CD4-positive, alpha-beta T cell treated with Interleukin-6 for 4 hours (primary cell): ENCODE measurements around the gene MVB12B.
"Not testable (repeated sequence)": the region's sequence is repeated elsewhere in the genome, so short reads cannot be mapped to it uniquely, and the experiment has no call there.

Experiments
- DNase-seq: peaks from one replicate; pipeline ENCODE4 v3.0.0-alpha.2; 2020; ENCODE audit warnings: mixed read lengths

The MVB12B gene

GRCh38 chr9:126526218-126527108, 199.8 kb downstream of the MVB12B start:
- DNase-seq = no peak

GRCh38 chr9:126527109-126527825, 200.6 kb downstream of the MVB12B start:
- DNase-seq = no peak

- DNase-seq = no peak
Measured at GRCh38 chr9:126528111-126528510, 201.5 kb downstream of the MVB12B start.

GRCh38 chr9:126528915-126529314, 202.3 kb downstream of the MVB12B start:
- DNase-seq = no peak

- no peak for DNase-seq
Measured at GRCh38 chr9:126531035-126531571, 204.5 kb downstream of the MVB12B start.

GRCh38 chr9:126531591-126531990, 205.0 kb downstream of the MVB12B start:
- no peak for DNase-seq

- no peak for DNase-seq
Measured at GRCh38 chr9:126532019-126532462, 205.4 kb downstream of the MVB12B start.

- no peak for DNase-seq
Measured at GRCh38 chr9:126532489-126532888, 205.9 kb downstream of the MVB12B start.

- no peak for DNase-seq
Measured at GRCh38 chr9:126532951-126533925, 206.6 kb downstream of the MVB12B start.

- no peak for DNase-seq
Measured at GRCh38 chr9:126533926-126534310, 207.3 kb downstream of the MVB12B start.

- no peak for DNase-seq
Measured at GRCh38 chr9:126534431-126535186, 208.0 kb downstream of the MVB12B start.

- DNase-seq = no peak
Measured at GRCh38 chr9:126536131-126536530, 209.5 kb downstream of the MVB12B start.

GRCh38 chr9:126536841-126537465, 210.3 kb downstream of the MVB12B start:
- no peak for DNase-seq

GRCh38 chr9:126538550-126538949, 211.9 kb downstream of the MVB12B start:
- no peak for DNase-seq

- DNase-seq = not testable (repeated sequence)
Measured at GRCh38 chr9:126540398-126540797, 213.8 kb downstream of the MVB12B start.

- DNase-seq = no peak
Measured at GRCh38 chr9:126543490-126543889, 216.9 kb downstream of the MVB12B start.

- no peak for DNase-seq
Measured at GRCh38 chr9:126545106-126545505, 218.5 kb downstream of the MVB12B start.

- no peak for DNase-seq
Measured at GRCh38 chr9:126546036-126546435, 219.4 kb downstream of the MVB12B start.

- DNase-seq = no peak
Measured at GRCh38 chr9:126548312-126548711, 221.7 kb downstream of the MVB12B start.

- no peak for DNase-seq
Measured at GRCh38 chr9:126549246-126550006, 222.8 kb downstream of the MVB12B start.
